OCI-LY3 (cell line): ENCODE data around the gene ZNF862.

ENCODE experiments used
- H2AFZ ChIP-seq: fragments of 200-600, 300-600 bp; shearing (Covaris generic); 2 replicates; pipeline ENCODE4 v1.6.0; 2014; ENCODE audit warnings: antibody characterized with exemption, low read depth, low read length
- H3K27ac ChIP-seq: fragments of 200-600, 300-600 bp; sonication (generic); 2 replicates; pipeline ENCODE4 v1.5.1; 2014; ENCODE audit warnings: mild to moderate bottlenecking, low read length, moderate library complexity, mixed read lengths
- H3K27me3 ChIP-seq: fragments of 200-600, 300-600 bp; sonication (generic); 2 replicates; pipeline ENCODE4 v1.6.1; 2014; ENCODE audit warnings: low read depth, low read length, mixed read lengths
- H3K36me3 ChIP-seq: fragments of 200-600, 300-600 bp; sonication (generic); replicated peaks from 2 replicates; pipeline ENCODE3; 2014; ENCODE audit warnings: low read depth, low read length, mixed read lengths
- H3K4me1 ChIP-seq: fragments of 300-600, 200-600 bp; sonication (generic); 2 replicates; pipeline ENCODE4 v1.6.1; 2014; ENCODE audit warnings: low read length, mixed read lengths
- H3K4me2 ChIP-seq: fragments of 200-600, 300-600 bp; sonication (generic); 2 replicates; pipeline ENCODE4 v1.6.1; 2014; ENCODE audit warnings: low read length, mixed read lengths
- H3K4me3 ChIP-seq: fragments of 300-600, 200-600 bp; sonication (generic); 2 replicates; pipeline ENCODE4 v1.5.1; 2014; ENCODE audit warnings: antibody characterized with exemption, mild to moderate bottlenecking, low read length, moderate library complexity
- H3K79me2 ChIP-seq: fragments of 300-600, 200-600 bp; shearing (Covaris generic); 2 replicates; pipeline ENCODE4 v1.6.1; 2014; ENCODE audit warnings: mild to moderate bottlenecking, low read length, mixed read lengths
- H3K9ac ChIP-seq: fragments of 300-600, 200-600 bp; shearing (Covaris generic); 2 replicates; pipeline ENCODE4 v1.6.0; 2014; ENCODE audit warnings: mild to moderate bottlenecking, low read length, moderate library complexity
- H3K9me3 ChIP-seq: fragments of 200-600, 300-600 bp; shearing (Covaris generic); 2 replicates; pipeline ENCODE4 v1.6.1; 2014; ENCODE audit warnings: low read length, mixed read lengths; ENCODE audit not compliant: insufficient read depth
- H4K20me1 ChIP-seq: fragments of 200-600, 300-600 bp; sonication (generic); 2 replicates; pipeline ENCODE4 v1.6.1; 2016; ENCODE audit warnings: low read length, mixed read lengths; ENCODE audit not compliant: insufficient read depth
- CTCF ChIP-seq: fragments of 200-600, 300-600 bp; sonication (generic); IDR thresholded peaks from 2 replicates; pipeline ENCODE4 v1.5.1; 2014; ENCODE audit warnings: antibody characterized with exemption, low read length, low read depth
- EZH2phosphoT487 ChIP-seq: fragments of 200-600 bp; shearing (Covaris generic); IDR thresholded peaks from 2 replicates; pipeline ENCODE4 v1.6.1; 2018; ENCODE audit warnings: antibody characterized with exemption, mixed run types, low read depth

The ZNF862 gene

GRCh38 chr7:149821191-149822148, 16.7 kb upstream of the ZNF862 start:
- TF ChIP-seq EZH2phosphoT487 (no peak), CTCF (no peak)
- no peak overlapping the region for H3K4me3 ChIP-seq
- no peak overlapping the region for H3K27ac ChIP-seq
- H3K4me2 ChIP-seq: no peak overlapping the region
- H3K27me3 ChIP-seq: no peaks in the 10 kb centered on the region
- H3K79me2 ChIP-seq: no peaks in the 10 kb centered on the region
- H3K36me3 ChIP-seq: no peaks in the 10 kb centered on the region
- H3K9ac ChIP-seq: no peak overlapping the region
- H4K20me1 ChIP-seq: no peaks in the 10 kb centered on the region
- no peaks in the 10 kb centered on the region for H3K4me1 ChIP-seq
- no peak overlapping the region for H2AFZ ChIP-seq
- H3K9me3 ChIP-seq: no peaks in the 10 kb centered on the region

- Histone ChIP-seq H3K27me3 (no peaks in the 10 kb centered on the region), H3K36me3 (no peaks in the 10 kb centered on the region), H3K4me2 (no peak overlapping the region), H3K4me1 (no peaks in the 10 kb centered on the region), H3K27ac (no peak overlapping the region), H2AFZ (no peak overlapping the region), H3K9me3 (no peaks in the 10 kb centered on the region), H4K20me1 (no peaks in the 10 kb centered on the region), H3K4me3 (no peak overlapping the region), H3K79me2 (no peaks in the 10 kb centered on the region), H3K9ac (no peak overlapping the region)
- TF ChIP-seq CTCF: no peak
- no peak for TF ChIP-seq EZH2phosphoT487
These were observed 15.7 kb upstream of the ZNF862 start for GRCh38 chr7:149822353-149822943.

GRCh38 chr7:149823191-149823630, 15.0 kb upstream of the ZNF862 start:
- Histone ChIP-seq H3K4me2 (no peak overlapping the region), H3K9me3 (no peaks in the 10 kb centered on the region), H3K4me1 (no peaks in the 10 kb centered on the region), H3K27ac (no peak overlapping the region), H4K20me1 (no peaks in the 10 kb centered on the region), H3K27me3 (no peaks in the 10 kb centered on the region), H3K79me2 (no peaks in the 10 kb centered on the region), H3K9ac (no peak overlapping the region), H3K4me3 (no peak overlapping the region), H2AFZ (no peak overlapping the region), H3K36me3 (no peaks in the 10 kb centered on the region)
- TF ChIP-seq EZH2phosphoT487: no peak
- no peak for TF ChIP-seq CTCF

GRCh38 chr7:149823631-149824199, 14.5 kb upstream of the ZNF862 start:
- no peaks in the 10 kb centered on the region for H3K4me1 ChIP-seq
- H3K79me2 ChIP-seq: no peaks in the 10 kb centered on the region
- no peaks in the 10 kb centered on the region for H3K36me3 ChIP-seq
- no peak overlapping the region for H3K9ac ChIP-seq
- H3K4me2 ChIP-seq: no peak overlapping the region
- no peaks in the 10 kb centered on the region for H3K27me3 ChIP-seq
- H3K4me3 ChIP-seq: no peak overlapping the region
- H2AFZ ChIP-seq: no peak overlapping the region
- no peaks in the 10 kb centered on the region for H3K9me3 ChIP-seq
- H4K20me1 ChIP-seq: no peaks in the 10 kb centered on the region
- H3K27ac ChIP-seq: no peak overlapping the region
- TF ChIP-seq EZH2phosphoT487 (no peak), CTCF (no peak)
